HCT116 (cell line): Measurements from ENCODE around the gene CHST15.

Source experiments
- ATF3 ChIP-seq: IDR thresholded peaks from 2 replicates; pipeline ENCODE4 v1.6.1; 2012
- EGR1 ChIP-seq: IDR thresholded peaks from 2 replicates; pipeline ENCODE4 v1.6.1; 2012; ENCODE audit warnings: low read depth
- EZH2 ChIP-seq: fragments of 200-600 bp; sonication (generic); IDR thresholded peaks from 2 replicates; pipeline ENCODE4 v1.6.1; 2017; ENCODE audit warnings: antibody characterized with exemption, mixed run types
- EZH2phosphoT487 ChIP-seq: fragments of 200-600 bp; IDR thresholded peaks from 2 replicates; pipeline ENCODE4 v1.6.1; 2018; ENCODE audit warnings: antibody characterized with exemption, borderline replicate concordance
- FOSL1 ChIP-seq: IDR thresholded peaks from 2 replicates; pipeline ENCODE4 v1.6.1; 2012; ENCODE audit warnings: low read depth
- JUND ChIP-seq: IDR thresholded peaks from 2 replicates; pipeline ENCODE4 v1.6.1; 2012
- MAX ChIP-seq: IDR thresholded peaks from 2 replicates; pipeline ENCODE4 v1.6.1; 2012
- POLR2A ChIP-seq: IDR thresholded peaks from 2 replicates; pipeline ENCODE4 v1.7.0; 2011; ENCODE audit warnings: borderline replicate concordance; ENCODE audit not compliant: insufficient read depth, insufficient read length; ENCODE audit errors: extremely low read depth
- POLR2AphosphoS5 ChIP-seq: IDR thresholded peaks from 2 replicates; pipeline ENCODE4 v1.6.1; 2011; ENCODE audit warnings: mild to moderate bottlenecking, low read depth, low read length, moderate library complexity
- RAD21 ChIP-seq: IDR thresholded peaks from 2 replicates; pipeline ENCODE4 v1.6.1; 2012; ENCODE audit warnings: low read depth, mild to moderate bottlenecking
- SIN3A ChIP-seq: IDR thresholded peaks from 2 replicates; pipeline ENCODE4 v1.6.1; 2012; ENCODE audit warnings: low read depth
- YY1 ChIP-seq: IDR thresholded peaks from 2 replicates; pipeline ENCODE4 v1.6.1; 2011; ENCODE audit warnings: low read length, low read depth, moderate library complexity, mild to moderate bottlenecking; ENCODE audit not compliant: insufficient replicate concordance; ENCODE audit errors: extremely low read depth
- TF ChIP-seq, protein P1 (sequence below), 3 experiments: fragments of 200-600 bp in 1 of 3; sonication (generic) in 1 of 3; IDR thresholded peaks in 2 of 3; conservative IDR thresholded peaks in 1 of 3; 2 replicates each; pipeline ENCODE4 v1.5.1; 2012 to 2017; ENCODE audit warnings: low read depth in 2 of 3, low read length in 2 of 3, antibody characterized with exemption in 1 of 3, borderline replicate concordance in 1 of 3, control low read depth in 1 of 3, mild to moderate bottlenecking in 1 of 3, mixed read lengths in 1 of 3, mixed run types in 1 of 3, moderate library complexity in 1 of 3; ENCODE audit not compliant: insufficient read depth in 1 of 3

- TF ChIP-seq EZH2 = no peak
- TF ChIP-seq RAD21 = no peak
- TF ChIP-seq, protein P1, sequence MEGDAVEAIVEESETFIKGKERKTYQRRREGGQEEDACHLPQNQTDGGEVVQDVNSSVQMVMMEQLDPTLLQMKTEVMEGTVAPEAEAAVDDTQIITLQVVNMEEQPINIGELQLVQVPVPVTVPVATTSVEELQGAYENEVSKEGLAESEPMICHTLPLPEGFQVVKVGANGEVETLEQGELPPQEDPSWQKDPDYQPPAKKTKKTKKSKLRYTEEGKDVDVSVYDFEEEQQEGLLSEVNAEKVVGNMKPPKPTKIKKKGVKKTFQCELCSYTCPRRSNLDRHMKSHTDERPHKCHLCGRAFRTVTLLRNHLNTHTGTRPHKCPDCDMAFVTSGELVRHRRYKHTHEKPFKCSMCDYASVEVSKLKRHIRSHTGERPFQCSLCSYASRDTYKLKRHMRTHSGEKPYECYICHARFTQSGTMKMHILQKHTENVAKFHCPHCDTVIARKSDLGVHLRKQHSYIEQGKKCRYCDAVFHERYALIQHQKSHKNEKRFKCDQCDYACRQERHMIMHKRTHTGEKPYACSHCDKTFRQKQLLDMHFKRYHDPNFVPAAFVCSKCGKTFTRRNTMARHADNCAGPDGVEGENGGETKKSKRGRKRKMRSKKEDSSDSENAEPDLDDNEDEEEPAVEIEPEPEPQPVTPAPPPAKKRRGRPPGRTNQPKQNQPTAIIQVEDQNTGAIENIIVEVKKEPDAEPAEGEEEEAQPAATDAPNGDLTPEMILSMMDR (IDR thresholded peaks at IDR 0.05 in 2 of 3, conservative IDR thresholded peaks at IDR 0.05 in 1 of 3; ENCODE audit: borderline replicate concordance in 1 of 3, insufficient read depth in 1 of 3, low read depth in 2 of 3, low read length in 2 of 3) = no peak
- no peak for TF ChIP-seq YY1
- no peak for TF ChIP-seq POLR2A
- TF ChIP-seq SIN3A = no peak
- TF ChIP-seq EZH2phosphoT487 = no peak
- TF ChIP-seq POLR2AphosphoS5 = no peak
- TF ChIP-seq MAX = no peak
- TF ChIP-seq ATF3 = no peak
- no peak for TF ChIP-seq FOSL1
- TF ChIP-seq JUND = no peak
- no peak for TF ChIP-seq EGR1
Observed at GRCh38 chr10:124081547-124082140, 11.8 kb downstream of the CHST15 start.
